ENCODE results near the gene NSMF. TPM values are rescaled to one million over a fixed set of nuclear protein-coding genes. Genes with fewer than 3 reads are reported as not detected.

Gene NSMF
- total and polyA plus RNA-seq, 2 of the 8 experiments (the other 6 are each of a cell fraction or from before 2014, with no cell fraction given), result 56.7 to 65.1 TPM

DNA sequence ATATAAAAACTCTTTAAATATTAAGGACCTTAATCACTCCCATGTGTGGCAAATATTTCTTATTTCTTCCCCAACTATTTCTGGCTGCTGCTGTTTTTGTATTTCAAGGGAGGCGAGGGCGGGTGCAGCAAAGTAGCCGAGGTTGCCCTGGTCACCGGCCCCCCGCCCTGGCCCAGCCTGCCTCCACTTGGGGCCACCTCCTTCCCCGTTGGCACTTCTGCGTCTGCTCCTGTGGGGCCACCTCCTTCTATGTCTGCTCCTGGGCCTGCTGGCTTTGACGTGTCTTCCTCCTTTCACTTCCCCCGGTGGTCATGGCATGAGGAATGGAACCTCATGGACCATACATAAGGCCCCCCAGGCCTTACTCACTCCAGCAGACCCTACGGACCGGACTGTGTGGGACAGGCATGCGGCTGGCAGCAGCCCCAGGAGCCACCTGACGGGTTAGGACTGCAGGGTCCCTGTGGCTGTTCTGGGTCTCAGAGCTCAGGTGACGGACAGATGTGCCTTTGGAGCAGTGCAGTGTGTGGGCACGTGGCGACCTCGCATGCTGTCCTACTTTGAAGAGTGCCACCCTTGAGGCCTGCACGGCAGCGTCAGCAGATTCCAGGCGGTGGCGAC lies 12.2 kb downstream of the NSMF start:
- Histone ChIP-seq H3K27me3 (replicated peaks in 1 of 4; ENCODE audit: control insufficient read depth in 3 of 4, extremely low read depth in 1 of 4, insufficient read depth in 3 of 4, low read length in 3 of 4) (no peaks in the 10 kb centered on the region), H2AK5ac (ENCODE audit: low read depth, low read length) (no peak overlapping the region), H3K79me2 (ENCODE audit: control insufficient read depth in 1 of 2, insufficient read depth in 2 of 2, low read length in 2 of 2) (no peaks in the 10 kb centered on the region), H2BK120ac (replicated peaks; ENCODE audit: low read depth, low read length) (no peak overlapping the region), H3K36me3 (ENCODE audit: control insufficient read depth in 2 of 4, insufficient read depth in 4 of 4, low read length in 3 of 4) (peaks cover 0 to 9% (median 3%) of the 10 kb centered on the region in 4 experiments; a peak in 3 of 8 replicates), H3K23ac (ENCODE audit: insufficient read length) (no peak overlapping the region), H3K56ac (replicated peaks; ENCODE audit: insufficient read length, low read depth, low read length) (no peak overlapping the region), H2BK12ac (ENCODE audit: low read depth, low read length) (no peak overlapping the region), H4K5ac (ENCODE audit: insufficient read length, low read depth, low read length) (no peak overlapping the region), H3K9me3 (ENCODE audit: insufficient read depth in 2 of 2, low read depth in 1 of 2, low read length in 1 of 2) (no peaks in the 10 kb centered on the region), H3K27ac (ENCODE audit: low read depth, low read length) (no peak overlapping the region), H3K4me1 (replicated peaks in 1 of 4; ENCODE audit: control insufficient read depth in 3 of 4, insufficient read depth in 4 of 4, low read length in 3 of 4) (peaks cover 0 to 2% (median under 1%) of the 10 kb centered on the region in 4 experiments; a peak in 3 of 7 replicates), H3K23me2 (ENCODE audit: low read depth, low read length) (no peaks in the 10 kb centered on the region; the same call in 1 of the 2 replicates), H3K18ac (ENCODE audit: extremely low read depth, low read length) (no peak overlapping the region), H4K20me1 (replicated peaks in 1 of 2; ENCODE audit: control insufficient read depth in 1 of 2, insufficient read depth in 2 of 2, low read length in 2 of 2) (peaks cover 0 to 3% of the 10 kb centered on the region in 2 experiments), H3K79me1 (ENCODE audit: low read depth, low read length) (no peaks in the 10 kb centered on the region), H3K4ac (replicated peaks; ENCODE audit: insufficient read length, low read depth, low read length) (no peak overlapping the region), H4K8ac (ENCODE audit: extremely low read depth, insufficient read depth, low read length) (peak overlapping the region; percentile 79; the same call in 1 of the 2 replicates), H2BK20ac (ENCODE audit: low read length) (no peak overlapping the region), H3K4me2 (ENCODE audit: insufficient read depth in 1 of 2, low read depth in 2 of 2, low read length in 2 of 2) (no peak overlapping the region), H3K4me3 (ENCODE audit: extremely low read depth in 1 of 4, insufficient read depth in 2 of 4, low read depth in 3 of 4, low read length in 4 of 4) (no peak overlapping the region), H3K14ac (ENCODE audit: insufficient read length) (no peak overlapping the region), H4K91ac (replicated peaks; ENCODE audit: insufficient read length, low read length) (no peak overlapping the region), H2BK15ac (ENCODE audit: low read length) (no peak overlapping the region), H2AFZ (ENCODE audit: low read length) (no peak overlapping the region), H3K9ac (replicated peaks in 1 of 4; ENCODE audit: extremely low read depth in 1 of 4, low read depth in 3 of 4, low read length in 3 of 4) (no peak overlapping the region), H2BK5ac (ENCODE audit: low read depth, low read length) (no peak overlapping the region)
- TF ChIP-seq SIRT6 (IDR thresholded peaks at IDR 0.05; ENCODE audit: low read length), result no peak
- TF ChIP-seq, protein P1, sequence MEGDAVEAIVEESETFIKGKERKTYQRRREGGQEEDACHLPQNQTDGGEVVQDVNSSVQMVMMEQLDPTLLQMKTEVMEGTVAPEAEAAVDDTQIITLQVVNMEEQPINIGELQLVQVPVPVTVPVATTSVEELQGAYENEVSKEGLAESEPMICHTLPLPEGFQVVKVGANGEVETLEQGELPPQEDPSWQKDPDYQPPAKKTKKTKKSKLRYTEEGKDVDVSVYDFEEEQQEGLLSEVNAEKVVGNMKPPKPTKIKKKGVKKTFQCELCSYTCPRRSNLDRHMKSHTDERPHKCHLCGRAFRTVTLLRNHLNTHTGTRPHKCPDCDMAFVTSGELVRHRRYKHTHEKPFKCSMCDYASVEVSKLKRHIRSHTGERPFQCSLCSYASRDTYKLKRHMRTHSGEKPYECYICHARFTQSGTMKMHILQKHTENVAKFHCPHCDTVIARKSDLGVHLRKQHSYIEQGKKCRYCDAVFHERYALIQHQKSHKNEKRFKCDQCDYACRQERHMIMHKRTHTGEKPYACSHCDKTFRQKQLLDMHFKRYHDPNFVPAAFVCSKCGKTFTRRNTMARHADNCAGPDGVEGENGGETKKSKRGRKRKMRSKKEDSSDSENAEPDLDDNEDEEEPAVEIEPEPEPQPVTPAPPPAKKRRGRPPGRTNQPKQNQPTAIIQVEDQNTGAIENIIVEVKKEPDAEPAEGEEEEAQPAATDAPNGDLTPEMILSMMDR (IDR thresholded peaks at IDR 0.05; ENCODE audit: control extremely low read depth in 1 of 3, insufficient read depth in 1 of 3, low read depth in 1 of 3, low read length in 3 of 3), result no peak
- TF ChIP-seq POLR2A (IDR thresholded peaks at IDR 0.05; ENCODE audit: control extremely low read depth in 1 of 2, low read depth in 2 of 2, low read length in 2 of 2), result no peak
- DNase-seq (ENCODE audit: low read depth in 1 of 2, low spot score in 2 of 2) (no peak), FAIRE-seq (no peak)
- ChIA-PET POLR2A (ENCODE audit: partially characterized antibody) (interaction anchor here (0.5 to 1.3 kb wide), 2 partner anchors 24 to 185 kb away, joined by 3 to 4 read pairs; partner anchors contain the start of genes EXD3 and NOXA1), CTCF (ENCODE audit: partially characterized antibody) (interaction anchor here (0.6 to 4.1 kb wide), 4 partner anchors 12 to 418 kb away, joined by 3 to 19 read pairs (median 3); partner anchors contain the start of gene NSMF)
- 97% methylated on average over 21 of the region's 21 CpGs; no CpG with 5 or more reads in 1 of the 2 experiments for WGBS, 2 experiments (ENCODE audit: extremely low coverage in 1 of 2, insufficient coverage in 1 of 2, insufficient read length in 1 of 2, insufficient replicate concordance in 2 of 2, low coverage in 1 of 2, low lambda C conversion rate in 2 of 2, missing lambda C conversion rate in 1 of 2)

Measured in H1 (cell line).